Vagina (tissue), 2 donors: ENCODE data around the gene CYRIA. TPM values are rescaled to one million over a fixed set of nuclear protein-coding genes. Genes with fewer than 3 reads are reported as not detected.
A peak's percentile ranks its signal among the peaks of the same experiment; 100 is the strongest.

Source experiments
- DNase-seq, 2 donors: peaks; one replicate each; pipeline ENCODE4 v3.0.0-alpha.2; 2017; ENCODE audit errors: extremely low spot score in 2 of 2
- H3K27ac ChIP-seq: fragments of 200-600 bp; sonication (generic); one replicate; pipeline ENCODE4 v1.5.1; 2019
- H3K27me3 ChIP-seq: fragments of 200-600 bp; sonication (generic); one replicate; pipeline ENCODE4 v1.5.1; 2019
- H3K36me3 ChIP-seq, 2 donors: fragments of 200-600 bp; sonication (generic); one replicate each; pipeline ENCODE4 v1.5.1; 2017 to 2019
- H3K4me1 ChIP-seq: fragments of 200-600 bp; sonication (generic); one replicate; pipeline ENCODE4 v1.5.1; 2019
- H3K4me3 ChIP-seq, 2 donors: fragments of 200-600 bp; sonication (generic); 1 replicate in 1 of 2; 2 replicates in 1 of 2; pipeline ENCODE4 v1.5.1; 2016 to 2019
- H3K9me3 ChIP-seq: fragments of 200-600 bp; sonication (generic); one replicate; pipeline ENCODE4 v1.5.1; 2019
- POLR2A ChIP-seq, 2 donors: fragments of 450-650 bp; IDR thresholded peaks; one replicate each; pipeline ENCODE4 v1.6.1; 2017; ENCODE audit warnings: antibody characterized with exemption in 2 of 2, mild to moderate bottlenecking in 2 of 2, moderate library complexity in 2 of 2
- POLR2AphosphoS5 ChIP-seq, 2 donors: sonication (generic); formaldehyde crosslinking; IDR thresholded peaks; one replicate each; pipeline ENCODE4 v1.9.0; 2017; ENCODE audit warnings: antibody characterized with exemption in 2 of 2, mild to moderate bottlenecking in 2 of 2, low read depth in 1 of 2; ENCODE audit not compliant: insufficient read depth in 1 of 2
- intact Hi-C: fragments of 100-400 bp; cut with DNase I; formaldehyde crosslinking; loops from one replicate; pipeline ENCODE4 v1.15.1; 2023
- total RNA-seq: library from RNA; depleted of rRNA; stranded (reverse); fragments of >200 nt; gene quantifications from one replicate; pipeline ENCODE4 v1.2.3, GENCODE V29; 2016
- TF ChIP-seq, protein P1 (sequence below), 3 experiments: fragments of 450-650 bp in 2 of 3; fragments of 200-600 bp in 1 of 3; sonication (generic) in 1 of 3; IDR thresholded peaks; one replicate each; pipeline ENCODE4 v1.5.1; 2017 to 2019; ENCODE audit warnings: antibody characterized with exemption in 3 of 3, mild to moderate bottlenecking in 2 of 3, moderate library complexity in 2 of 3

CYRIA gene
- total RNA-seq, 1 donor from 2014 or later: 12.5 TPM

DNA sequence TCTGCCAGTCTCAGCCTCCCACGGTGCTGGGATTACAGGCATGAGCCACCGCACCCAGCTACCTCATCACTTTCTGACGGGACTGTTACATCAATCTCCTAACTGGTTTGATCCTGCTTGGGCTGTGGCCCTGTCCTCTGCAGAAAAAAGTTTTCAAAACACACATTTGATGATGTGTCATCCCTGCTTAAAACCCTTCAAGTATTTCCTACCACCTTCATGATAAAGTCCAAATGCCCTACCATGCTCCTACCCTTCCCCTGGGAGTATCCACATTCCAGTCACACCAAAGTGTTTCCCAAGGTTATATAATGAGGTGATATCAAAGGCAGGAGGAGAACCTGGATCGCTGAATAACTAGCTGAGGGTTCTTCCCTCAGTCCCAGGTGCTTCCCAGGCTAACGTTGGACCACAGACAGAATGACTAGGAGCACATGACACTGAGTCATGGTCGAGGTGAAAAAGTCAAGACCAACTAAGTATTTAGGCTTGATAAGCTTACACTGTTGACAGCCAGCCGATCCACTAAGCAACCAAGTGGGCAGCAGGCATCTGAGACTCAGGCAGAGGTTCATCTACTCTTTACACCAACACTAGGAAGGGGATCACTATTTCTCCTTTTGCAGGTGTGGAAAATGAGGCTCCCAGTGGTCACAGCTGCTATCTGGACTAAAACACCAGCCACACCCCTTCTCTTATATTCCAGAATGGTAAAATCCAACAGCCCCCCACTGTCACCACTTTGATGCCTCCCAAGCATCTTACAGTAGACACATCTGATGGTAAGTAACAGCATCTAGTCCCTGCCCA lies 31.8 kb downstream of the CYRIA start:
- H3K36me3 ChIP-seq: no peaks in the 10 kb centered on the region
- H3K4me1 ChIP-seq: peaks cover 59% of the 10 kb centered on the region
- TF ChIP-seq POLR2AphosphoS5 (IDR thresholded peaks at IDR 0.05; ENCODE audit: insufficient read depth in 1 of 2, low read depth in 1 of 2): no peak
- TF ChIP-seq, protein P1, sequence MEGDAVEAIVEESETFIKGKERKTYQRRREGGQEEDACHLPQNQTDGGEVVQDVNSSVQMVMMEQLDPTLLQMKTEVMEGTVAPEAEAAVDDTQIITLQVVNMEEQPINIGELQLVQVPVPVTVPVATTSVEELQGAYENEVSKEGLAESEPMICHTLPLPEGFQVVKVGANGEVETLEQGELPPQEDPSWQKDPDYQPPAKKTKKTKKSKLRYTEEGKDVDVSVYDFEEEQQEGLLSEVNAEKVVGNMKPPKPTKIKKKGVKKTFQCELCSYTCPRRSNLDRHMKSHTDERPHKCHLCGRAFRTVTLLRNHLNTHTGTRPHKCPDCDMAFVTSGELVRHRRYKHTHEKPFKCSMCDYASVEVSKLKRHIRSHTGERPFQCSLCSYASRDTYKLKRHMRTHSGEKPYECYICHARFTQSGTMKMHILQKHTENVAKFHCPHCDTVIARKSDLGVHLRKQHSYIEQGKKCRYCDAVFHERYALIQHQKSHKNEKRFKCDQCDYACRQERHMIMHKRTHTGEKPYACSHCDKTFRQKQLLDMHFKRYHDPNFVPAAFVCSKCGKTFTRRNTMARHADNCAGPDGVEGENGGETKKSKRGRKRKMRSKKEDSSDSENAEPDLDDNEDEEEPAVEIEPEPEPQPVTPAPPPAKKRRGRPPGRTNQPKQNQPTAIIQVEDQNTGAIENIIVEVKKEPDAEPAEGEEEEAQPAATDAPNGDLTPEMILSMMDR (IDR thresholded peaks at IDR 0.05): no peak
- no peak for TF ChIP-seq POLR2A (IDR thresholded peaks at IDR 0.05)
- H3K9me3 ChIP-seq: no peaks in the 10 kb centered on the region
- no peak overlapping the region for H3K27ac ChIP-seq
- H3K27me3 ChIP-seq: no peaks in the 10 kb centered on the region
- intact Hi-C loops: no loop called here
- H3K4me3 ChIP-seq: no peak overlapping the region
- no peak for DNase-seq

DNA sequence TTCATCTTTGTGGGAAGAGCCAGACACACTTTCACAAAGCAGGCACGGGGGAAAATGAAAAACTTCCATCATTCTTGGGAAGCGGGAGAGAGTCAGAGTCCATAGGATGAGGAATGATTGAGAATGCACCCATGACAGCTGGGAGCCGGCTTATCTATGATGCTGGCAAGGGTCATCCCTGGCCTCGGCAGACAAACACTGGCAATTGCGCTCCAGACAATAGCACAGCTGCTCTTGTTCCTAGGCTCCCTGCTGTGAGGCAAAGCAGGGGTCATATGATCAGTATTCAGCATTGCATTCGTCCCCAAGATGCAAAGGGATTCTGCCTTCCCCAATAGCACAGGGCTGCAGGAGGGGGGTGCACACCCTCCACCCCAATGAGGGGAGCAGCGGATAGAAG lies 33.0 kb downstream of the CYRIA start:
- Histone ChIP-seq H3K4me3 (no peak overlapping the region), H3K27me3 (no peaks in the 10 kb centered on the region), H3K27ac (no peak overlapping the region), H3K4me1 (peaks cover 65% of the 10 kb centered on the region), H3K36me3 (no peaks in the 10 kb centered on the region), H3K9me3 (no peaks in the 10 kb centered on the region)
- intact Hi-C loops: no loop called here
- TF ChIP-seq, protein P1 (IDR thresholded peaks at IDR 0.05): no peak
- DNase-seq: no peak

DNA sequence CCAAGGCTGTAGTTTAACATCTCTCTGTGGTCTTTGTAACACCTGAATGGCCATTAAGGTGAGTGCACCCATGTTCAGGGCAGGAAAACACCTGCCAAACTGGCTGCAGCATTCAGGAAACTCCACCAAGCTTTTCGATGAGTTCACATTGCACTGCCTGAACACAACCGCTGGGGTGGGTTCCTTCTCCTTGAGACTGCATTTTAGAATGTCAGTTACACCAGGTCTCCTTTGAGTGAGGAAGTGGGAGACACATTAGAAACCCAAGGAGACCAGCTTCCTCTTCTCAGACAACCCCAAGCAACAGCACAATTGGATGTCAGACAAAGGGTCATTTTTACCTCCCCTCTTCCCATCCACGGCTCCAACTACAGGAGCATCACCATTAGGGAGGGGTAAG lies 35.2 kb downstream of the CYRIA start:
- no peaks in the 10 kb centered on the region for H3K36me3 ChIP-seq
- no peak for DNase-seq
- H3K9me3 ChIP-seq: no peaks in the 10 kb centered on the region
- no peak overlapping the region for H3K27ac ChIP-seq
- TF ChIP-seq POLR2A (IDR thresholded peaks at IDR 0.05): no peak
- TF ChIP-seq, protein P1 (IDR thresholded peaks at IDR 0.05): no peak
- no peaks in the 10 kb centered on the region for H3K27me3 ChIP-seq
- no peak overlapping the region for H3K4me3 ChIP-seq
- intact Hi-C loops: no loop called here
- peaks cover 69% of the 10 kb centered on the region for H3K4me1 ChIP-seq

DNA sequence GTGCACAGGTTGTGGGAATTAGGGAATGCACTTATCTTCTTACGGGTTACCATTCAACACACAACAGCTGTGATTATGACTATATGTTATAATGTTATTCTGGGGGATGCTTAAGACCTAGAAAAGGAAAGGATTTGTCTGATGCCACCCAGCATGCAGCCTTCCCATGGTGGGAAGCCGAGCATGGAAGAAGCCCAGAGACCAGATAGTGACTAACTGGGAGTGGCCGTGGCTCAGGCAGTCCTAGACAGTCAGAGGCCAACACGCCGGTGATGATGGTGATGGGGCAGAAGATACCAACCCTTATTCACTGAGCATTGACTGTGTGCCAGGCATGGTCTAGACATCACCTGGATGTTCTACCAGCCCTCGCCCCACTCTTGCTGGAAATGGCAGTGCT lies 35.9 kb downstream of the CYRIA start:
- Histone ChIP-seq H3K4me3 (no peak overlapping the region), H3K27ac (peak overlapping the region; percentile 2), H3K36me3 (no peaks in the 10 kb centered on the region), H3K27me3 (no peaks in the 10 kb centered on the region), H3K4me1 (peaks cover 74% of the 10 kb centered on the region), H3K9me3 (no peaks in the 10 kb centered on the region)
- intact Hi-C loops: no loop called here
- TF ChIP-seq, protein P1 (IDR thresholded peaks at IDR 0.05): no peak
- TF ChIP-seq POLR2AphosphoS5 (IDR thresholded peaks at IDR 0.05; ENCODE audit: insufficient read depth in 1 of 2, low read depth in 1 of 2) (no peak), POLR2A (IDR thresholded peaks at IDR 0.05) (no peak)
- DNase-seq: no peak

DNA sequence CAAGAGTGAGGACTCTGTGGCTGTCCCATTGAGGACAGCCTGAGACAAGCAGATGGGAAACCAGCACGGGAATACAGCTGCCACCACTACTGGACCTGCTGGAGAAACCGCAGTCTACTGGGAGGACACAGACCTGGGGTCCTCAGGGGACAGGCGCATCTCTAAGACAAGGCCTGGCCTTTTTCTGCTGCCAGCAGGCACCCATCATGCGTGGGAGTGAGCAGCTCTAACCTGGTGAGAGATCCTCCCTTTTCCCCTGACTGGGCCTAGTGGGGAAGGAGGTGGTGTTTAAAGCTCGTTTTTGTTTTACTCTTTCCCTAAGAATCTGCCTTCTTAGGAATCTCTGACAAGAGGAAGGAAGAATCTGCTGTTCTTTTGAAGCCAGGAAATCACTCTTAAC lies 36.6 kb downstream of the CYRIA start:
- H3K36me3 ChIP-seq: no peaks in the 10 kb centered on the region
- H3K27me3 ChIP-seq: no peaks in the 10 kb centered on the region
- no peak for DNase-seq
- intact Hi-C loops: no loop called here
- TF ChIP-seq POLR2AphosphoS5 (IDR thresholded peaks at IDR 0.05; ENCODE audit: insufficient read depth in 1 of 2, low read depth in 1 of 2) (no peak), POLR2A (IDR thresholded peaks at IDR 0.05) (no peak)
- TF ChIP-seq, protein P1 (IDR thresholded peaks at IDR 0.05): no peak
- H3K4me3 ChIP-seq: no peak overlapping the region
- peak overlapping the region; percentile 2 for H3K27ac ChIP-seq
- no peaks in the 10 kb centered on the region for H3K9me3 ChIP-seq
- H3K4me1 ChIP-seq: peaks cover 78% of the 10 kb centered on the region
